Measurements from ENCODE around the gene RARA. TPM values are rescaled to one million over a fixed set of nuclear protein-coding genes. Genes with fewer than 3 reads are reported as not detected.

RARA gene
- 10 to 100 TPM; 18.5 to 41.8 (median 28.5) TPM for total RNA-seq

- no peak for TF ChIP-seq POLR2AphosphoS5 (IDR thresholded peaks at IDR 0.05)
- TF ChIP-seq EP300 (IDR thresholded peaks at IDR 0.05): no peak
- no peak for TF ChIP-seq POLR2A (IDR thresholded peaks at IDR 0.05)
- no peak for TF ChIP-seq CTCF (IDR thresholded peaks at IDR 0.05)
- WGBS, 2 donors (ENCODE audit: low coverage in 1 of 2): 0% methylated on average over 14 of the region's 20 CpGs; no CpG with 5 or more reads in 1 of the 2 donors
- Histone ChIP-seq H3K4me3 (peak within 1 kb of the TSS; percentile 23 to 55), H3K27me3 (no peaks in the 10 kb centered on the region), H3K27ac (peak within 1 kb of the TSS in 3 of 4 donors; percentile 83 to 97 (median 91)), H3K36me3 (no peaks in the 10 kb centered on the region), H3K9me3 (no peaks in the 10 kb centered on the region), H3K4me1 (peaks cover 19 to 85% (median 69%) of the 10 kb centered on the region in 3 donors)
- ATAC-seq: peak; percentile 50
Measured at GRCh38 chr17:40309031-40309948, at the start of gene RARA. RARA (plus strand) TSS chr17:40309180; CDS start chr17:40331219, 22,039 bp downstream.

GRCh38 chr17:40259505-40259904 is 49.5 kb upstream of the RARA start:
- Histone ChIP-seq H3K9me3 (no peaks in the 10 kb centered on the region), H3K27ac (no peak overlapping the region), H3K4me1 (no peaks in the 10 kb centered on the region), H3K4me3 (no peak overlapping the region), H3K27me3 (no peaks in the 10 kb centered on the region), H3K36me3 (peaks cover 0 to 82% of the 10 kb centered on the region in 2 donors)
- WGBS, 2 donors (ENCODE audit: low coverage in 1 of 2): 89 to 91% methylated on average over 2 of the region's 2 CpGs
- ATAC-seq: no peak
- TF ChIP-seq EP300 (IDR thresholded peaks at IDR 0.05): no peak
- TF ChIP-seq CTCF (IDR thresholded peaks at IDR 0.05): no peak
- TF ChIP-seq POLR2AphosphoS5 (IDR thresholded peaks at IDR 0.05): no peak
- no peak for TF ChIP-seq POLR2A (IDR thresholded peaks at IDR 0.05)

- Histone ChIP-seq H3K27me3 (no peaks in the 10 kb centered on the region), H3K4me3 (no peak overlapping the region), H3K36me3 (peaks cover 0 to 93% of the 10 kb centered on the region in 2 donors), H3K9me3 (no peaks in the 10 kb centered on the region), H3K27ac (no peak overlapping the region), H3K4me1 (no peaks in the 10 kb centered on the region)
- 100% methylated on average over 1 of the region's 7 CpGs; no CpG with 5 or more reads in 1 of the 2 donors for WGBS, 2 donors (ENCODE audit: low coverage in 1 of 2)
- no peak for TF ChIP-seq CTCF (IDR thresholded peaks at IDR 0.05)
- TF ChIP-seq EP300 (IDR thresholded peaks at IDR 0.05): no peak
- TF ChIP-seq POLR2A (IDR thresholded peaks at IDR 0.05): no peak
- TF ChIP-seq POLR2AphosphoS5 (IDR thresholded peaks at IDR 0.05): no peak
- no peak for ATAC-seq
Measured at GRCh38 chr17:40260528-40260927, 48.5 kb upstream of the RARA start.

GRCh38 chr17:40264458-40265185 is 44.4 kb upstream of the RARA start:
- 76 to 88% methylated on average over 6 to 7 of the region's 21 CpGs for WGBS, 2 donors (ENCODE audit: low coverage in 1 of 2)
- Histone ChIP-seq H3K4me3 (no peak overlapping the region), H3K4me1 (no peaks in the 10 kb centered on the region), H3K27ac (no peak overlapping the region), H3K36me3 (peaks cover 0 to 97% of the 10 kb centered on the region in 2 donors), H3K27me3 (no peaks in the 10 kb centered on the region), H3K9me3 (no peaks in the 10 kb centered on the region)
- ATAC-seq: no peak
- TF ChIP-seq POLR2A (IDR thresholded peaks at IDR 0.05) (no peak), EP300 (IDR thresholded peaks at IDR 0.05) (no peak), POLR2AphosphoS5 (IDR thresholded peaks at IDR 0.05) (no peak), CTCF (IDR thresholded peaks at IDR 0.05) (no peak)

Measured in gastroesophageal sphincter (tissue), 4 donors.